ENCODE data around the gene CHRM5. TPM values are rescaled to one million over a fixed set of nuclear protein-coding genes. Genes with fewer than 3 reads are reported as not detected.

The CHRM5 gene
- total RNA-seq, 1 donor from 2014 or later: 0.07 TPM

GRCh38 chr15:33971811-33972210, 3.5 kb downstream of the CHRM5 start:
- Histone ChIP-seq H3K4me1 (ENCODE audit: insufficient read depth, low read length) (no peaks in the 10 kb centered on the region), H2AFZ (ENCODE audit: low read depth, low read length) (no peak overlapping the region), H3K27ac (ENCODE audit: low read depth, low read length) (no peak overlapping the region), H3K4me2 (ENCODE audit: low read length) (no peak overlapping the region), H3K36me3 (ENCODE audit: insufficient read depth, low read length) (no peaks in the 10 kb centered on the region), H3K4me3 (ENCODE audit: insufficient read depth, low read depth, low read length) (no peak overlapping the region), H3K79me2 (ENCODE audit: insufficient read depth, low read length) (no peaks in the 10 kb centered on the region), H3K9ac (ENCODE audit: low read length) (no peak overlapping the region), H3K27me3 (ENCODE audit: insufficient read depth, low read length) (no peaks in the 10 kb centered on the region), H3K9me3 (ENCODE audit: insufficient read depth, low read depth, low read length) (no peaks in the 10 kb centered on the region), H4K20me1 (ENCODE audit: insufficient read depth, low read length) (peaks cover 6% of the 10 kb centered on the region)
- Mint-ChIP-seq H3K4me3 (ENCODE audit: unreplicated experiment) (no peak overlapping the region), H3K4me1 (ENCODE audit: low read depth, unreplicated experiment) (peaks cover 3% of the 10 kb centered on the region), H3K9me3 (ENCODE audit: unreplicated experiment) (no peaks in the 10 kb centered on the region), H3K27ac (ENCODE audit: unreplicated experiment) (no peak overlapping the region), H3K36me3 (ENCODE audit: low read depth, unreplicated experiment) (peaks cover 3% of the 10 kb centered on the region), H3K27me3 (ENCODE audit: low read depth, unreplicated experiment) (no peaks in the 10 kb centered on the region)
- FAIRE-seq (no peak), DNase-seq (ENCODE audit: low read depth) (no peak)
- TF ChIP-seq EZH2 (IDR thresholded peaks at IDR 0.05; ENCODE audit: insufficient read depth, low read length) (no peak), CTCF (IDR thresholded peaks at IDR 0.05; ENCODE audit: insufficient read depth, low read depth, low read length) (no peak)

GRCh38 chr15:33975022-33975565, 6.8 kb downstream of the CHRM5 start:
- no peak overlapping the region for H3K27ac ChIP-seq (ENCODE audit: low read depth, low read length)
- peaks cover under 1% of the 10 kb centered on the region for H3K79me2 ChIP-seq (ENCODE audit: insufficient read depth, low read length)
- Mint-ChIP-seq H3K36me3 (ENCODE audit: low read depth, unreplicated experiment) (peaks cover 3% of the 10 kb centered on the region), H3K27me3 (ENCODE audit: low read depth, unreplicated experiment) (no peaks in the 10 kb centered on the region), H3K27ac (ENCODE audit: unreplicated experiment) (no peak overlapping the region), H3K4me1 (ENCODE audit: low read depth, unreplicated experiment) (peaks cover 6% of the 10 kb centered on the region), H3K9me3 (ENCODE audit: unreplicated experiment) (no peaks in the 10 kb centered on the region), H3K4me3 (ENCODE audit: unreplicated experiment) (no peak overlapping the region)
- TF ChIP-seq CTCF (IDR thresholded peaks at IDR 0.05; ENCODE audit: insufficient read depth, low read depth, low read length) (no peak), EZH2 (IDR thresholded peaks at IDR 0.05; ENCODE audit: insufficient read depth, low read length) (no peak)
- no peak for FAIRE-seq
- no peaks in the 10 kb centered on the region for H3K4me1 ChIP-seq (ENCODE audit: insufficient read depth, low read length)
- H3K36me3 ChIP-seq (ENCODE audit: insufficient read depth, low read length): no peaks in the 10 kb centered on the region
- DNase-seq (ENCODE audit: low read depth): no peak
- no peaks in the 10 kb centered on the region for H4K20me1 ChIP-seq (ENCODE audit: insufficient read depth, low read length)
- H3K9ac ChIP-seq (ENCODE audit: low read length): no peak overlapping the region
- no peak overlapping the region for H3K4me3 ChIP-seq (ENCODE audit: insufficient read depth, low read depth, low read length)
- H3K4me2 ChIP-seq (ENCODE audit: low read length): no peak overlapping the region
- H3K27me3 ChIP-seq (ENCODE audit: insufficient read depth, low read length): no peaks in the 10 kb centered on the region
- H2AFZ ChIP-seq (ENCODE audit: low read depth, low read length): no peak overlapping the region
- H3K9me3 ChIP-seq (ENCODE audit: insufficient read depth, low read depth, low read length): no peaks in the 10 kb centered on the region

- H3K4me3 ChIP-seq (ENCODE audit: insufficient read depth, low read depth, low read length): no peak overlapping the region
- H3K36me3 Mint-ChIP-seq (ENCODE audit: low read depth, unreplicated experiment): peaks cover under 1% of the 10 kb centered on the region
- H3K79me2 ChIP-seq (ENCODE audit: insufficient read depth, low read length): peaks cover 16% of the 10 kb centered on the region
- H3K4me3 Mint-ChIP-seq (ENCODE audit: unreplicated experiment): no peak overlapping the region
- no peaks in the 10 kb centered on the region for H4K20me1 ChIP-seq (ENCODE audit: insufficient read depth, low read length)
- H3K9ac ChIP-seq (ENCODE audit: low read length): no peak overlapping the region
- no peak overlapping the region for H3K27ac Mint-ChIP-seq (ENCODE audit: unreplicated experiment)
- peaks cover 4% of the 10 kb centered on the region for H3K4me1 ChIP-seq (ENCODE audit: insufficient read depth, low read length)
- peaks cover 26% of the 10 kb centered on the region for H3K4me1 Mint-ChIP-seq (ENCODE audit: low read depth, unreplicated experiment)
- no peaks in the 10 kb centered on the region for H3K9me3 ChIP-seq (ENCODE audit: insufficient read depth, low read depth, low read length)
- FAIRE-seq (no peak), DNase-seq (ENCODE audit: low read depth) (no peak)
- TF ChIP-seq CTCF (IDR thresholded peaks at IDR 0.05; ENCODE audit: insufficient read depth, low read depth, low read length) (no peak), EZH2 (IDR thresholded peaks at IDR 0.05; ENCODE audit: insufficient read depth, low read length) (no peak)
- no peak overlapping the region for H2AFZ ChIP-seq (ENCODE audit: low read depth, low read length)
- H3K4me2 ChIP-seq (ENCODE audit: low read length): no peak overlapping the region
- H3K27me3 ChIP-seq (ENCODE audit: insufficient read depth, low read length): no peaks in the 10 kb centered on the region
- no peaks in the 10 kb centered on the region for H3K9me3 Mint-ChIP-seq (ENCODE audit: unreplicated experiment)
- no peaks in the 10 kb centered on the region for H3K27me3 Mint-ChIP-seq (ENCODE audit: low read depth, unreplicated experiment)
- no peaks in the 10 kb centered on the region for H3K36me3 ChIP-seq (ENCODE audit: insufficient read depth, low read length)
- H3K27ac ChIP-seq (ENCODE audit: low read depth, low read length): no peak overlapping the region
Measured at GRCh38 chr15:33980159-33980558, 11.9 kb downstream of the CHRM5 start.
